K562 (cell line): ENCODE measurements around the gene COL28A1. TPM values are rescaled to one million over a fixed set of nuclear protein-coding genes. Genes with fewer than 3 reads are reported as not detected.

Experiments used
- ATAC-seq: fragments of 200-7000 bp; cut with Tn5 transposase; 3 replicates; pipeline ENCODE4 v1.9.1; 2020; ENCODE audit warnings: moderate library complexity
- BruUV-seq: library from RNA; stranded (reverse); fragments of 400-500 nt; replicated peaks from 2 replicates; lab custom pipeline; 2021; lab: Mats Ljungman, UMichigan
- CTCF ChIA-PET: fragments of 300-600 bp; formaldehyde crosslinking; extraction: SDS; loops from one replicate; lab custom pipeline; 2021; ENCODE audit warnings: low intra/inter-chr PET ratio; lab: Yijun Ruan, JAX
- POLR2A ChIA-PET: fragments of 300-600, 350-650 bp; sonication (Branson Sonifier 250); formaldehyde crosslinking; extraction: SDS; loops from one replicate; lab custom pipeline; 2021; ENCODE audit warnings: antibody characterized with exemption, inconsistent platforms; lab: Yijun Ruan, JAX
- DNase-seq, 4 experiments: peaks; one replicate each; pipeline versions ENCODE4 v3.0.0 to v3.0.0-alpha.2; 2011 to 2018; ENCODE audit warnings: low spot score in 3 of 4, mixed read lengths in 3 of 4; ENCODE audit errors: extremely low read depth in 1 of 4
- FAIRE-seq: peaks from 2 replicates; lab custom pipeline; 2011; peaks lifted over from hg19 to GRCh38; lab: Jason Lieb, UNC
- H2AFZ ChIP-seq: 2 replicates; pipeline ENCODE4 v1.6.0; 2011; ENCODE audit warnings: low read depth, low read length, control low read depth, inconsistent platforms
- H3K27ac ChIP-seq: fragments of 200-600 bp; 3 replicates; pipeline ENCODE4 v1.8.0; 2011; ENCODE audit warnings: low read depth, mild to moderate bottlenecking, control low read depth, inconsistent platforms, low read length, moderate library complexity, mixed read lengths; ENCODE audit errors: extremely low read depth
- H3K27me3 ChIP-seq, 2 experiments: fragments of 300-600 bp in 1 of 2; 2 replicates in 1 of 2; 3 replicates in 1 of 2; pipeline versions ENCODE4 v1.6.0 to v1.8.0; 2011; ENCODE audit warnings: inconsistent platforms in 2 of 2, low read length in 2 of 2, mild to moderate bottlenecking in 1 of 2, mixed read lengths in 1 of 2, moderate library complexity in 1 of 2; ENCODE audit not compliant: control insufficient read depth in 2 of 2, insufficient read depth in 2 of 2
- H3K36me3 ChIP-seq: fragments of 300-600 bp; 3 replicates; pipeline ENCODE4 v1.8.0; 2011; ENCODE audit warnings: mild to moderate bottlenecking, low read length, inconsistent platforms; ENCODE audit not compliant: control insufficient read depth, insufficient read depth
- H3K4me1 ChIP-seq, 2 experiments: fragments of 200-600 bp in 1 of 2; replicated peaks in 1 of 2; 2 replicates in 1 of 2; 3 replicates in 1 of 2; pipeline versions ENCODE4 v1.5.1 to v1.8.0; 2011; ENCODE audit warnings: inconsistent platforms in 2 of 2, low read length in 2 of 2, mild to moderate bottlenecking in 1 of 2, mixed read lengths in 1 of 2, moderate library complexity in 1 of 2; ENCODE audit not compliant: control insufficient read depth in 2 of 2, insufficient read depth in 2 of 2
- H3K4me2 ChIP-seq: 2 replicates; pipeline ENCODE4 v1.6.1; 2011; ENCODE audit warnings: low read length, control low read depth, inconsistent platforms, mixed read lengths; ENCODE audit not compliant: insufficient read depth
- H3K4me3 ChIP-seq: fragments of 200-600 bp; sonication (generic), shearing (Covaris generic); 2 replicates; pipeline ENCODE4 v1.5.1; 2016; ENCODE audit warnings: control low read depth, inconsistent platforms
- H3K79me2 ChIP-seq: fragments of 200-600 bp; 3 replicates; pipeline ENCODE4 v1.8.0; 2011; ENCODE audit warnings: low read length, inconsistent platforms; ENCODE audit not compliant: control insufficient read depth, insufficient read depth
- H3K9ac ChIP-seq, 2 experiments: 2 replicates each; pipeline versions ENCODE4 v1.6.0 to v1.6.1; 2011; ENCODE audit warnings: low read depth in 2 of 2, low read length in 2 of 2, control low read depth in 1 of 2, inconsistent platforms in 1 of 2, mild to moderate bottlenecking in 1 of 2, mixed read lengths in 1 of 2; ENCODE audit not compliant: insufficient read depth in 1 of 2
- H3K9me1 ChIP-seq: one replicate; pipeline ENCODE4 v1.6.0; 2011; ENCODE audit warnings: inconsistent platforms, mild to moderate bottlenecking, low read length, moderate library complexity; ENCODE audit not compliant: control insufficient read depth, insufficient read depth
- H3K9me3 ChIP-seq: replicated peaks from 2 replicates; pipeline ENCODE4 v1.5.1; 2011; ENCODE audit warnings: low read depth, low read length, inconsistent platforms; ENCODE audit not compliant: control insufficient read depth, insufficient read depth
- H4K20me1 ChIP-seq: replicated peaks from 2 replicates; pipeline ENCODE4 v1.6.1; 2011; ENCODE audit warnings: low read length, inconsistent platforms, mixed read lengths; ENCODE audit not compliant: control insufficient read depth, insufficient read depth
- ASH1L ChIP-seq: fragments of 450-650 bp; IDR thresholded peaks from 2 replicates; pipeline ENCODE4 v1.6.1; 2018; ENCODE audit warnings: borderline replicate concordance, mild to moderate bottlenecking, low read depth; ENCODE audit not compliant: partially characterized antibody
- KHSRP ChIP-seq: fragments of 450-650 bp; IDR thresholded peaks from 2 replicates; pipeline ENCODE4 v1.6.1; 2017
- KLF13 ChIP-seq: fragments of 450-650 bp; IDR thresholded peaks from 2 replicates; pipeline ENCODE4 v1.6.1; 2016; ENCODE audit warnings: missing genetic modification characterization, low read depth, mild to moderate bottlenecking, missing compliant biosample characterization, moderate library complexity, borderline replicate concordance
- LCOR ChIP-seq: sonication (generic); formaldehyde crosslinking; IDR thresholded peaks from 2 replicates; pipeline ENCODE4 v1.8.0; 2022; ENCODE audit warnings: mild to moderate bottlenecking, missing genetic modification reagents
- MAFG ChIP-seq: fragments of 450-650 bp; conservative IDR thresholded peaks from 2 replicates; pipeline ENCODE4 v1.6.1; 2016; ENCODE audit warnings: missing genetic modification characterization, missing compliant biosample characterization
- MYC ChIP-seq, 2 experiments: fragments of 250-450 bp in 1 of 2; sonication (Bioruptor Pico) in 1 of 2; IDR thresholded peaks; 2 replicates each; pipeline versions ENCODE4 v1.5.1 to v1.6.1; 2012 to 2021; ENCODE audit warnings: low read depth in 2 of 2, borderline replicate concordance in 1 of 2, improper control_type of control experiment in 1 of 2, low read length in 1 of 2, mild to moderate bottlenecking in 1 of 2, moderate library complexity in 1 of 2
- RFX5 ChIP-seq: IDR thresholded peaks from 2 replicates; pipeline ENCODE4 v1.6.1; 2011; ENCODE audit warnings: low read depth, mild to moderate bottlenecking, improper control_type of control experiment, low read length
- RFX7 ChIP-seq: fragments of 250-450 bp; sonication (Bioruptor Pico); IDR thresholded peaks from 2 replicates; pipeline ENCODE4 v1.5.1; 2021; ENCODE audit warnings: mild to moderate bottlenecking
- RUNX1 ChIP-seq: sonication (generic); IDR thresholded peaks from 2 replicates; pipeline ENCODE4 v1.6.1; 2016; ENCODE audit warnings: antibody characterized with exemption, low read depth
- ZFP1 ChIP-seq: fragments of 450-650 bp; formaldehyde crosslinking; IDR thresholded peaks from 2 replicates; pipeline ENCODE4 v1.4.0; 2020; ENCODE audit warnings: mild to moderate bottlenecking, mixed read lengths
- ZNF785 ChIP-seq: fragments of 250-450 bp; sonication (Bioruptor Pico); IDR thresholded peaks from 2 replicates; pipeline ENCODE4 v1.4.0; 2020; ENCODE audit warnings: mild to moderate bottlenecking
- WGBS: fragments of 100-300 bp; shearing (Covaris generic); methylation state at CpG from one replicate; pipeline ENCODE4 v1.1.6; 2016; ENCODE audit warnings: low coverage, mixed read lengths; ENCODE audit not compliant: insufficient coverage; ENCODE audit errors: missing lambda C conversion rate; 5-methylcytosine and 5-hydroxymethylcytosine counted together
- in situ Hi-C: fragments of 300-500 bp; cut with MboI; formaldehyde crosslinking; loops from 4 replicates; pipeline ENCODE4 v1.15.0; 2018; ENCODE audit warnings: inconsistent platforms, mixed read lengths
- intact Hi-C: fragments of 100-400 bp; cut with micrococcal nuclease; formaldehyde crosslinking; loops from 2 replicates; pipeline ENCODE4 v1.14.2; 2022
- polyA plus RNA-seq, 8 experiments: library from polyadenylated mRNA; depleted of rRNA in 4 of 8; stranded (reverse) in 5 of 8; unstranded in 3 of 8; fragments of >200 nt; fragmentation: Nextera tagmentation in 2 of 8; fragmentation: Illumina TruSeq in 1 of 8; extraction: Ambion mirVana in 2 of 8; extraction: Trizol in 1 of 8; gene quantifications; 2 replicates each; pipeline versions ENCODE4 v1.2.1 to v1.2.3, GENCODE V29; 2011 to 2014; ENCODE audit warnings: inconsistent platforms in 1 of 8, missing spikeins in 1 of 8
- total RNA-seq, 7 experiments: library from RNA; depleted of rRNA in 6 of 7; stranded (reverse); fragments of >200 nt in 6 of 7; fragmentation: Illumina TruSeq in 2 of 7; extraction: Trizol in 2 of 7; gene quantifications; 2 replicates each; pipeline versions ENCODE4 v1.2.1 to v1.2.3, GENCODE V29; 2011 to 2021; ENCODE audit warnings: low replicate concordance in 1 of 7
- TF ChIP-seq, protein P1 (sequence below): IDR thresholded peaks from 2 replicates; pipeline ENCODE4 v1.6.1; 2014; ENCODE audit warnings: antibody characterized with exemption
- TF ChIP-seq, protein P2 (sequence below): fragments of 250-450 bp; sonication (Bioruptor Pico); IDR thresholded peaks from 2 replicates; pipeline ENCODE4 v1.5.0; 2020; ENCODE audit warnings: mild to moderate bottlenecking, borderline replicate concordance

The COL28A1 gene
- total and polyA plus RNA-seq, 9 of the 15 experiments (the other 6 are each of a cell fraction or from before 2014, with no cell fraction given), result 0.03 to 0.13 (median 0.05) TPM; not detected in 3

DNA sequence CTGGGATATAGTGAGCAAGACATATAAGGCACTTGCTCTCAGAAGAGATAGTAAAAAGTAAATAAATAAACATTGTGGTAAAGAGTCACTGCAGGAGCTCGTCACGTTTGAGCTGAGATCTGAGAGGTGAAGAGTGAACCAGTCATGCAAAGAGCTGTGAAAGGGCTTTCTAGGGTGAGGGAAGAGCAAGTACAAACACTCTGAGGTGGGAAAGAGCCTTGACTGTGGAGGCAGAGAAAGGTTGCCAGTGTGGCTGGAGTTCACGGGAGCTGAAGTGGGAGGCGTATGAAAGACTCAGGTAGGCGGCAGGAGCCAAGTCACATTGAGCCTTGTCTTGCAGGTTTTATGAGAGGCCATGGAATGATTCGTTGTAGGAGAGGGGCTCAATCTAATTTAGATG is 212.3 kb downstream of the COL28A1 start:
- no peak for TF ChIP-seq RFX5
- no peak for TF ChIP-seq LCOR
- TF ChIP-seq MYC (IDR thresholded peaks at IDR 0.05; ENCODE audit: low read depth, low read length), result no peak
- TF ChIP-seq MYC (CRISPR knock-in tag; IDR thresholded peaks at IDR 0.05; ENCODE audit: borderline replicate concordance, low read depth), result no peak
- CTCF ChIA-PET, result no interaction called here
- no peak overlapping the region for H3K4me3 ChIP-seq
- peaks cover 0 to 4% of the 10 kb centered on the region in 2 experiments; a peak in 1 of 5 replicates for H3K27me3 ChIP-seq
- no peak overlapping the region for H3K27ac ChIP-seq
- no peak for ATAC-seq
- no peak for FAIRE-seq
- in situ Hi-C loops, result loop anchor here (25.0 kb wide), 1 partner anchor 361 kb away; no protein-coding TSS in a partner anchor
- WGBS, result 8% methylated on average over 6 of the region's 6 CpGs
- intact Hi-C loops, result no loop called here
- H3K9me3 ChIP-seq, result no peaks in the 10 kb centered on the region
- H3K79me2 ChIP-seq, result no peaks in the 10 kb centered on the region
- H3K4me2 ChIP-seq, result no peak overlapping the region
- POLR2A ChIA-PET, result interaction anchor here (1.1 kb wide), 1 partner anchor 281 kb away, joined by 3 read pairs; no protein-coding TSS in a partner anchor
- H3K9ac ChIP-seq, result no peak overlapping the region
- H2AFZ ChIP-seq, result no peak overlapping the region
- H3K4me1 ChIP-seq, result no peaks in the 10 kb centered on the region; a peak in 1 of 5 replicates
- H3K9me1 ChIP-seq, result no peaks in the 10 kb centered on the region
- no peak for DNase-seq
- H3K36me3 ChIP-seq, result no peaks in the 10 kb centered on the region
- no peaks in the 10 kb centered on the region for H4K20me1 ChIP-seq
- BruUV-seq, result no TSS peak

DNA sequence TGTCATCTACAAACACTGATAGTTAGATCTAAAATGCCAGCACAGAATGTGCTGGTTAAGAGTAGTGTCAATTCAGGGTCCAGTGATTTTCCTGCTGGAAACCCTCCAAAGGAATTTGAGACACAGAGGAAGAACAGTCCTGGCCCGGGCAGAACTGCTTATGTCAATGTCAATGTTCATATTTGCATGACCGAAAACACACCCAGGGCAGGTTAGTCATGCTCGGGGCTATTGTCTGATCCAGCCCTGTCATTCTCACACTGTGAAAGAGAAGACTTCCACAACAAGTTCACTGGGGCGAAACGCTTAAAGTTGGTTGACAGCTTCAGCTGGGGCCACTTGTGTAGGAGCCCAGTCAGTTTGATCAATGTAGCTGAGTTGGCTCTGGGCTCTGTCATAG is 214.0 kb downstream of the COL28A1 start:
- ChIA-PET POLR2A (interaction anchor here (0.7 kb wide), 1 partner anchor 38 kb away, joined by 3 read pairs; no protein-coding TSS in a partner anchor), CTCF (no interaction called here)
- no peak overlapping the region for H3K27ac ChIP-seq
- ATAC-seq, result peak; percentile 34
- no peaks in the 10 kb centered on the region for H3K9me3 ChIP-seq
- BruUV-seq, result no TSS peak
- no peak for DNase-seq
- H2AFZ ChIP-seq, result no peak overlapping the region; the same call in 1 of the 2 replicates
- H3K36me3 ChIP-seq, result no peaks in the 10 kb centered on the region
- H3K4me1 ChIP-seq, result no peaks in the 10 kb centered on the region; a peak in 1 of 5 replicates
- intact Hi-C loops (no loop called here), in situ Hi-C loops (loop anchor here (25.0 kb wide), 1 partner anchor 359 kb away; no protein-coding TSS in a partner anchor)
- H4K20me1 ChIP-seq, result no peaks in the 10 kb centered on the region
- WGBS, result 7% methylated on average over 5 of the region's 5 CpGs
- H3K9me1 ChIP-seq, result no peaks in the 10 kb centered on the region
- peaks cover 0 to 4% of the 10 kb centered on the region in 2 experiments; a peak in 1 of 5 replicates for H3K27me3 ChIP-seq
- FAIRE-seq, result no peak
- no peak overlapping the region for H3K4me2 ChIP-seq
- no peaks in the 10 kb centered on the region for H3K79me2 ChIP-seq
- no peak overlapping the region for H3K4me3 ChIP-seq
- no peak overlapping the region for H3K9ac ChIP-seq
- TF ChIP-seq RUNX1, result no peak
- no peak for TF ChIP-seq MAFG
- no peak for TF ChIP-seq ZFP1 (CRISPR knock-in tag)
- TF ChIP-seq KHSRP, result no peak
- no peak for TF ChIP-seq ZNF785
- TF ChIP-seq, protein P1, sequence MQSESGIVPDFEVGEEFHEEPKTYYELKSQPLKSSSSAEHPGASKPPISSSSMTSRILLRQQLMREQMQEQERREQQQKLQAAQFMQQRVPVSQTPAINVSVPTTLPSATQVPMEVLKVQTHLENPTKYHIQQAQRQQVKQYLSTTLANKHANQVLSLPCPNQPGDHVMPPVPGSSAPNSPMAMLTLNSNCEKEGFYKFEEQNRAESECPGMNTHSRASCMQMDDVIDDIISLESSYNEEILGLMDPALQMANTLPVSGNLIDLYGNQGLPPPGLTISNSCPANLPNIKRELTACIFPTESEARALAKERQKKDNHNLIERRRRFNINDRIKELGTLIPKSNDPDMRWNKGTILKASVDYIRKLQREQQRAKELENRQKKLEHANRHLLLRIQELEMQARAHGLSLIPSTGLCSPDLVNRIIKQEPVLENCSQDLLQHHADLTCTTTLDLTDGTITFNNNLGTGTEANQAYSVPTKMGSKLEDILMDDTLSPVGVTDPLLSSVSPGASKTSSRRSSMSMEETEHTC, result no peak
- TF ChIP-seq KLF13 (tag), result no peak
- TF ChIP-seq ASH1L, result no peak
- no peak for TF ChIP-seq RFX7 (CRISPR knock-in tag)
- TF ChIP-seq, protein P2, sequence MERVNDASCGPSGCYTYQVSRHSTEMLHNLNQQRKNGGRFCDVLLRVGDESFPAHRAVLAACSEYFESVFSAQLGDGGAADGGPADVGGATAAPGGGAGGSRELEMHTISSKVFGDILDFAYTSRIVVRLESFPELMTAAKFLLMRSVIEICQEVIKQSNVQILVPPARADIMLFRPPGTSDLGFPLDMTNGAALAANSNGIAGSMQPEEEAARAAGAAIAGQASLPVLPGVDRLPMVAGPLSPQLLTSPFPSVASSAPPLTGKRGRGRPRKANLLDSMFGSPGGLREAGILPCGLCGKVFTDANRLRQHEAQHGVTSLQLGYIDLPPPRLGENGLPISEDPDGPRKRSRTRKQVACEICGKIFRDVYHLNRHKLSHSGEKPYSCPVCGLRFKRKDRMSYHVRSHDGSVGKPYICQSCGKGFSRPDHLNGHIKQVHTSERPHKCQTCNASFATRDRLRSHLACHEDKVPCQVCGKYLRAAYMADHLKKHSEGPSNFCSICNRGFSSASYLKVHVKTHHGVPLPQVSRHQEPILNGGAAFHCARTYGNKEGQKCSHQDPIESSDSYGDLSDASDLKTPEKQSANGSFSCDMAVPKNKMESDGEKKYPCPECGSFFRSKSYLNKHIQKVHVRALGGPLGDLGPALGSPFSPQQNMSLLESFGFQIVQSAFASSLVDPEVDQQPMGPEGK (CRISPR knock-in tag), result no peak
